HG03039 (cell line): ENCODE measurements around the gene FABP3.
"Not testable (repeated sequence)": the region's sequence is repeated elsewhere in the genome, so short reads cannot be mapped to it uniquely, and the experiment has no call there.

Experiments
- ATAC-seq: cut with Tn5 transposase; IDR thresholded peaks from one replicate; pipeline ENCODE4 v1.9.1; 2021; ENCODE audit warnings: mild to moderate bottlenecking, moderate library complexity; ENCODE audit not compliant: unreplicated experiment

FABP3 gene

DNA sequence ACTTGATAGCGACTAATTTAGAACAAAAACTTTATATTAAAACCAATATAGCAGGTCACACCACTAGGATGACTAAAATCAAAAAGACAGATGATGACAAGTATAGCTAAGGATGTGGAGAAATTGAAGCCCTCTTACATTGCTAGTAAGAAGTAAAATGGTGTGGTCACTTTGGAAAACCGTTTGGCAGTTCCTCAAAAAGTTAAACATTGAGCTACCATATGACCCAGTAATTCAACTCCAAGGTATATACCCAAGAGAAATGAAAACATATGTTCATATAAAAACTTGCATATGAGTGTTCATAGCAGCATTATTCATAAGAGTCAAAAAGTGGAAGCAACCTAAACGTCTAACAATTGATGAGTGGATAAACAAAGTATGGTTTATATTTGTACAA, 27.1 kb upstream of the FABP3 start:
- no peak for ATAC-seq

DNA sequence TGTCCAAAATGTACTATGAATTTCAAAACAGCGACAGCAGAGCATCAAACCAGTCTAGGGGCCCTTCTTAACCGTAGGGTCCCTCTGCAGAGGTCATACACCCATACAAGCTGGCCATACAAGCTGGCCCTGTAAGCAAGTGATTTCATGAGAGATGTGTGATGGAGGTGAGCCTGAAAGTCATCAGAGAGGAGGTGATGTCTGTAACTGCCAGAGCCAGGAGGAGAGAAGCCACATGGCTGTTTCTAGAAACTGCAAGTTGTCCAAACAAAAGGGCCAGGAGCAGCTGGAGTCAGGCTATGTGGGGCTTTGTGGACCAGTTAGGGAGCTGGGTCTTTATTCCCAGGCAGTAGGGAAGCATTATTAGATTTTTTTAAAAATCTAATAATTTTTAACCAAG, 25.4 kb upstream of the FABP3 start:
- ATAC-seq: no peak

DNA sequence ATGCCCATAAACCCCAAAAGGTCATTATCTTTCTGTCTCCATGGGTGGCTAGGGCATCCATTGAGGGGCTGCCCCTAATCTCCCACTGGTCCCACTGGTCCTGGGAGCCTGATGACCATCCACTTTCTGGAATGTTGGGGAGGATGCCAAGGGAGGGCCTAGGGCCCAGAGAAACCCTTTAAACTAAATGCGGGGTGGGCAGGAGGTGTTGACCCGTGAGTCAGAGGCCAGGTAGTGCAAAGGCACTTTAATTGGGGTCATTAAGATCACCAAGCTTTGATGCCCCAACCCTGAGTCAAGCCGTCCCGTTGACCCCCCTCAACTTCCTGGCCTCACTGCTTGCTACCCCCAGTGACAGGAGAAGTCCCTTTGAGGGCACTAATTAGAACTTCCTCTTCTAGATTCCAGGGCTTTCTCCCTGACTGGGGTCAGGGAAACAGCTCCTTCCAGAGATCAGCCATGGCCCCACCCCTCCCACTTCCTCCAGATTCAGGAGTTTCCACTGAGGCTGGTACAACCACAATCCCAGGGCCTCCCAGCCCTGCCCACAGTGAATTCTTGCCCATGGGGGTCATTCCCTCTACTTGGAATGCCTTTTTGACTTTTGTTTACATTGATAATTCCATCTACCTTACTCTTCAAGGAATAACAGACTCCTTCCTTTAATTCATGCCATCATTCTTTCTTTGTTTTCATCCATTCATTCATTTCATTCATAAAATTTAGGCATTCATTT, 24.7 kb upstream of the FABP3 start:
- ATAC-seq: no peak

DNA sequence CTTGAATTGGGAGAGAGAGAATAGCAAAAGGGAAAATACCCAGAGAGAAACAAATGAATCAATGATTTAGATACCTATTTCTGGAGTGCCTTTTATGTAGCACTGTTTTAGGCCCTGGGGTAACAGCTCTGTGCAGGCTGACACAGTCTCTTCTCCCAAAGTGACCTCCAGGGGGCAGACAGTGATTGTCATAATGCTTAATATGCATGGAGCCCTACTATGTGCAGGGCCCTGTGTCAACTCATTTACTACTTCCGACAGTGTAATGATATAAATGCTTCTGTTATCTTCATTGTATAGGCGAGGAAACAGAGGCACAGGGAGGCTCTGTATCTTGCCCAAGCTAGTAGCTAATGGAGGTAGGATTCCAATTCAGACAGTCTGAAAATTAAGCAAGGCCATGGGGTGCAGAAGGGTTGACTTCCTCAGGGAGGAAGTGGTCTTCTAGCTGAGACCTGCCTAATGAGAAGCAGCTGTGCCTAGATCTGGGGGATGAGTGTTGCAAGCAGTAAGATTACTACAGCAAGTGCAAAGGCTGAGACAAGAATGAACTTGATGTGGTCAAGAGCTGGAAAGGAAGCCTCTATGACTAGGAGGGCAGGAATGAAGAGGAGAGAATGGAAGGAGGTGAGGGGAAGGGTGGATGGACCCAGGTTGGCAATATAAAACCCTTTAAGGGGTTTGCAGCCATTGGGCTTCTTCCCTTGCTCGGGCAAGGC, 23.9 kb upstream of the FABP3 start:
- no peak for ATAC-seq

DNA sequence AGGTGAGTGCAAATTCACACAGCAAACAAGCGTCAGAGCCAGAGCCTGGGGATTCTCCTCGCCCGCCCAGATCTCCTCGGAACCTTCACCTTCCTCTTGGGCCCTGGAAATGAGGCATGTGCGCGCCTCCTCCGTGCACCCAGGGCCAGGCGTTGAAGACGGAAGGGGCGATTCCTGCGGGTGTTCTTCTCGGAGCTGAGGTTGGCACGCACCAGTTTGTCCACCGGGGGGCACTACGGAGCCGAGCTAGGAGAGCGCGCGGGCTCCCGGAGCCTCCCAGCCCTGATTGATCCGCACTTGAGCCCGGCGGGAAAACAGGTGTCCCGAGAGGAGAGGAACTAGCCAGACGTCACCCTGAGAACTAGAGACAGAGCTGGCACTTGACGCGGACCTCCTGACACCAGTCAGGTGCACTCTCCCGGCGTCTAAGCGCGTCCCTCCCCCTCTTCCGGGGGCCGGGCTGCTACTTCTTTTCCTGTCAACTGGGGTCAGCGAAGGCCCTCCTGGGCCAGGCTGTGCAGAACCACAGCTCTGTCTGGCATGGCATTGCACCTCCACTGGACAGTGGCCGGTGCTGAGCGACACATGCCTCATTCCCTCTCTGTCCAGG, 21.8 kb upstream of the FABP3 start:
- peak; percentile 51 for ATAC-seq

DNA sequence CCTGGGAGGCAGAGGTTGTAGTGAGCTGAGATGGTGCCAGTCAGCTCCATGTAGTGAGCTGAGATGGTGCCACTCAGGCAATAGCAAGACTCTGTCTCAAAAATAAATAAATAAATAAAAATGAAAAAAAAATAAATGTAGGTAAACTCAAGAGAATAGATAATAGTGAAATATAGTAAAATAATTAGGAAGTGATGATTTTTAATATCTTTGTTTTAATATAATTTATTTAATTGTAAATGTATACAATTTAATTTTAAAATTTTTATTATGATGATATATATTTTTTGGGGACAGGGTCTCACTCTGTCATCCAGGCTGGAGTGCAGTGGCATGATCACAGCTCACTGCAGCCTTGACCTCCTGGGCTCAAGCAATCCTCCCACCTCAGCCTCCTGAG, 20.6 kb upstream of the FABP3 start:
- no peak for ATAC-seq

DNA sequence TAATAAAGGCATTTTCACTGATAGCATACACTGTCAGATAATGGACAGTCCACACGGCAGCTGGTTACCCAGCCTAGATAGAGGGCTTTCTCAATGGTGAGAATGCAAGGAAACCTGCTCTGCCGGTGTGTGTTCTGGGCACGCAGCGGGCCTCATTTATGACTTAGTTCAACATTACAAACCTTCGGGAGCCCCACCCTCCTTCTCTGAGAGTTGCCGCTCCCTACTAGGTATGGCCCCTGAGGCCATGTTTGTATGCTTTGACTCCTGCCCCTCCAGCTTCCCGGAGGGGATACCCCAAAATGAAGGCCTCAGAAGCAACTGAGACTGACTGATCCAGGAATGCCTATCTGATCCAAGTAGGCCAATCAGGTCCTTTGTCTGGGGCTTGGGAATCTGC, 17.2 kb upstream of the FABP3 start:
- no peak for ATAC-seq

DNA sequence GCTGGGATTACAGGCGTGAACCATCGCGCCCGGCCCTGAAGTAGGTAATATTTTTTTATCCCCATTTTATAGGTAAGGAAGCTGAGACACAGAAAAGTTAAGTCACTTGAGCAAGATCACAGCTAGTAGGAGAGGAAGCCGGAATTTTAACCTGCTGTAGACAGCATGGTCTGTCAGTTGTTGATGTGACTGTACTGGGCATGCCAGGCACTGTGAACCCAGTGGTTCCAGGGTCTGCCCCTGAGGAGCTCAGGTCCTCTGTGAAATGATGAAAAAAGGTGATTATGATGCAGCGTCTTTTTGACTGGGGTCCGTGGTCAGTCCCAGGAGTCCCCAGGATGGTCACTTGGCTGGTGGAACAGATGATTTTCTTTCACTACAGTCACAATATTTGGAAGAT, 16.7 kb upstream of the FABP3 start:
- no peak for ATAC-seq

DNA sequence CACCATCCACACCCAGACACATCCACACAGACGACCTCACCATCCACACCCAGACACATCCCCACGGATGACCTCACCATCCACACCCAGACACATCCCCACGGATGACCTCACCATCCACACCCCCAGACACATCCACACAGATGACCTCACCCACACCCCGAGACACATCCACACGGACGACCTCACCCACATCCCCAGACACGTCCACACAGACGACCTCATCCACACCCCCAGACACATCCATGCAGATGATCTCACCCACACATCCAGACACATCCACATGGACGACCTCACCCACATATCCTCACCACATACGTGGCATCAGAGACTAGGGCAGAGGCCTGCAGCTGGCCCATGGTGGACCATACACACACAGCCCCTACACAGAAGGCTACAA, 14.7 kb upstream of the FABP3 start:
- ATAC-seq: no peak

DNA sequence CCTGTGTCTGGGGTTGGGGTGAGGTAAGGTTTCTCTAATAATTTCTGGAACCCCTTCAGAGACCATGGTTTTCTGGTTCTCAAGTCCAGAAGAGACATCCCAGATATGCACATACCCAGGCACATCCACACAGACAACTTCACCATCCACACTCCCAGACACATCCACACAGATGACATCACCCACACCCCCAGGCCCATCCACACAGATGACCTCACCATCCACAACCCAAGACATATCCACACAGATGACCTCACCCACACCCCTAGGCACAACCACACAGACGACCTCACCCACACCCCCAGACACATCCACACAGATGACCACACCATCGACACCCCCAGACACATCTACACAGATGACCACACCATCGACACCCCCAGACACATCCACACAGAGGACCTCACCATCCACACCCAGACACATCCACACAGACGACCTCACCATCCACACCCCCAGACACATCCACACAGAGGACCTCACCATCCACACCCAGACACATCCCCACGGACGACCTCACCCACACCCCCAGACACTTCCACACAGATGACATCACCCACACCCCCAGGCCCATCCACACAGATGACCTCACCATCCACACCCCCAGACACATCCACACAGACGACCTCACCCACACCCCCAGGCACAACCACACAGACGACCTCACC, 13.8 kb upstream of the FABP3 start:
- not testable (repeated sequence) for ATAC-seq

DNA sequence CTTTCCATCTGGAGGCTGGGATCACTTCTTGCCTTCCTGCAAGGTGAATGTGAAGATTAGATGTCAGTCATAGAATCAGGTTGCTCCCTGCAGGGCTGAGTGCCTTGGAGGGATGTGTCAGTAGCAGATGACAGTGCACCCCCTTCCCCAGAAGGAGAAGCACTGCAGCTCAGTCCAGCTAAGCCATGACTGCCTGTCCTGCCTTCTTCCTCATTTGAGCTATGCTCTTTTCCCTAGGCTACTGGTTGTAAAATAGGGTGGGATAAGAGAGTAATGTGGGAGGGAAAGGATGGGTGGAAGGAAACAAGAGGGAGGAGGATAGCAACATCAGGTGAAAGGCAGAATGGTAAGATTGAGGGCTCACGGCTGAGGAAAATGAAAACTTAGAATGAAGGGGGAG, 11.1 kb upstream of the FABP3 start:
- no peak for ATAC-seq

DNA sequence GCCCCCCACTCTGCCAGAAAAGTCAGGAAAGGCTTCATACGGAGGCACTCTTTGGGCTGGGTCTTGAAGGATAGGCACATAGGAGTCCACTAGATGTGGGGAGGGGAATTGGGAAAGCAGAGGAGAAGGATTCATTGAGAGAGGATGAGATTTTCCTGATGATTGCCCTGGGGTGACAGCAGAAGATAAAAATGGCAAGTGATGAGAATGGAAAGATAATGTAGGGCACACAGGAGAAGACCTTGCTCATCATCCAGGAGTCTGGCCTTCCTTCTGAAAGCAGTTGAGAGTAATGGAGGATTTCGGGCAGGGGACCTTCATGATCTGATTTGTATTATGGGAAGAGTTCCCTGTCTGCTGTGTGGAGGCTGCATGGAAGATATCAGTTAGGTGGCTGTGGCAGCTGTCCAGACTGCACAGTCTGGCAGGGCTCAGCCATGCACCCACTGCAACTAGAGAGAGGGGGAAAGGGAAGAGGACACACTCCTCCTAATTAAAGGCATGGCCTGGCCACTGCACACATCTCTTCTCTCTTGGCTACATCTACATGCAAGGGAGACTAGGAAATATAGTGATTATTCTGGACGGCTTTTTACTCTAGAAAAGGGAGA, 9.6 kb upstream of the FABP3 start:
- ATAC-seq: no peak

DNA sequence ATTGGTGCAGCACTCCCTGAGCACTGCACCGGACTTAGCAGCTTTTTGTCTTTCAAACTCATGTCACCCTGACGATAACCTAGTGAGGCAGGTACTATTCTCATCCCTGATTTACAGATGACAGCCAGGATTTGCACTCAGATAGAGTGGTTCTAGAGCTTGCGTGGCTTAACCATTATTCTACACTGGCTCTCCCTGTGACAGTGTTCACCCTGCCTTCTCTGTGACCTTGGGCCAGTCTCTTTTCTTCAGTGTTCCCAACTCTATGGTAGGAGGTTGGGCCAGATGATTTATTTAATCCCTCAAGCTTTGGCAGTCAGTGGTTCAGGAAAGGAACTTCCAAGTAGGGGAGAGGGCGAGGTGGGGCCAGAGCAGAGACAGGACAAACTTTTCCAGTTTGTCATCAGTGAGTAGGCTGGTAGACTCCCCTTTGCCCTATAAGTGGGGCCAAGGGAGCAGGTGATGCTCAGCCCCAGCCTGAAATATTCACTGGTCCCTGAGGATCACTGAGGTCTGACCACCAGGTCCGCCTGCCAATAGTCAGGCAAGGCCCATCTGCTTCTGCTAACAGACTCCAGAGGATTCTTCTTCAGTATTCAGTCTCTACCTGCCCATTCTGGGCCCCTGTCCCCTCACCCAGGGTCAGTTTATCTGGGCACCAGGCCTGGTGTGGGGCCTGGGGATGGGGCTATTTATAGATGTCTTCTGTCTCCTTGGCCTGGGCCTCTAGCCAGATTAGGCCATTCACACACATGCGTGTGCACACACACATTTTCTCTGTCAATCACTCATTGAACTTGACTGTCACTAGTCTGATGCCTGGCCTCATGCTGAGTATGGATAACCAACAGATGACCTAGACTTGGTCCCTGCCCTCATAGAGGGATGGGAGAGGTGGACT, 8.8 kb upstream of the FABP3 start:
- ATAC-seq: no peak

DNA sequence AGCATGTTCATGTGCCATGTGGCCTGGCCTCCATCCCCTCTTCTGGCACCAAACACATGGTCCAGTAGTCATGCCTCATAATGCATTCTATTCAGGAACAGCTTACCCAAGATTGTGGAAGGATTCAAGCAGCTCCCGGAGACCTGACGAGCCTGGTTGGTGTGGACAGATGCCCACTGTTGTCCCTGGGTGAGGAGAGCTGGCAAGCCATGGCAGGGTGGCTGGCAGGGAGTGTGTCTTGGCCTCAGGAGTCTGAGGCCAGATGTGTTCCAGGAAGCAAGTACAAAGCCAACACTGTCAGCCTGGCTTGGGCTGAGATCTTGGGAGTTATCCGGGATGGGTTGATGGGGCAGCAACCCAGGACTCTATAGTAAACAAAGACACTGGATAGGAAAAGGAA, 7.3 kb upstream of the FABP3 start:
- ATAC-seq: no peak

DNA sequence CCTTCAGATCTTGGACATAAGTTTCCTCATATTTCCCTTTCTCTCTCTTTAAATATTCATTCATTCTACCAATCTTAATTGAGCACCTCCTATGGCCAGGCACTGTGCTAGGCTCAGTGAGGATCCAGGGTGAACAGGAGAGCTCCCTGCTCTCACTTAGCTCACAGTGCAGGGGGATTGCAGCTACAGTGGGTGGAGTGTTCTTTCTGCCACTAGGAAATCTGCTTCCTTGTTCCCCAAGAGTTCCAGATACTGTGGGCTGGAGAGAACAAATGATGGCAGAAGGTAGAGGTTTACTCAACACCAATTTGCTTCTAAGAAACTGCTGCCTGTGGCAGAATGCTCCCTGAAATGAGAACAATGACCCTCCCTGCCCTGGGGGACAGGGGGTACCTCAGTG, 5.1 kb upstream of the FABP3 start:
- no peak for ATAC-seq

DNA sequence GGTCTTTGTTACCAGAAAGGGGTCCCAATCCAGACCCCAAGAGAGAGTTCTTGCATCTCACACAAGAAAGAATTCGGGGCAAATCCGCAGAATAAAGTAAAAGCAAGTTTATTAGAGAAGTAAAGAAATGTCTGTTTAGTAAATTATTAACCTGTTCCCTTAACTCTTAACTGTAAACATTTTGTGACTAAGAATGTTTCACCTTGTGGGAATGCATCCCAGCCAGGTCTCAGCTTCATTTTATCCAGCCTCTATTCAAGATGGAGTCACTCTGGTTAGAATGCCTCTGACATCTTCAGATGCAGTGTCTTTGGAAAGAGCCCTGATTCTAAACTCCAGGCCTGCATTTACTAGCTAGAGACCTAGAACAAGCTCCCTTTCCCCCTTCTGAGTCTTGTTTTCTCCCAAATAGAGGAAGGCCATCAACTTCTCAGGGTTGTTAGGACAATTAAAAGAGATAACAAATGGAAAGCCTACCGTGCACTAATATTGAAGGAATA, 4.5 kb upstream of the FABP3 start:
- no peak for ATAC-seq

DNA sequence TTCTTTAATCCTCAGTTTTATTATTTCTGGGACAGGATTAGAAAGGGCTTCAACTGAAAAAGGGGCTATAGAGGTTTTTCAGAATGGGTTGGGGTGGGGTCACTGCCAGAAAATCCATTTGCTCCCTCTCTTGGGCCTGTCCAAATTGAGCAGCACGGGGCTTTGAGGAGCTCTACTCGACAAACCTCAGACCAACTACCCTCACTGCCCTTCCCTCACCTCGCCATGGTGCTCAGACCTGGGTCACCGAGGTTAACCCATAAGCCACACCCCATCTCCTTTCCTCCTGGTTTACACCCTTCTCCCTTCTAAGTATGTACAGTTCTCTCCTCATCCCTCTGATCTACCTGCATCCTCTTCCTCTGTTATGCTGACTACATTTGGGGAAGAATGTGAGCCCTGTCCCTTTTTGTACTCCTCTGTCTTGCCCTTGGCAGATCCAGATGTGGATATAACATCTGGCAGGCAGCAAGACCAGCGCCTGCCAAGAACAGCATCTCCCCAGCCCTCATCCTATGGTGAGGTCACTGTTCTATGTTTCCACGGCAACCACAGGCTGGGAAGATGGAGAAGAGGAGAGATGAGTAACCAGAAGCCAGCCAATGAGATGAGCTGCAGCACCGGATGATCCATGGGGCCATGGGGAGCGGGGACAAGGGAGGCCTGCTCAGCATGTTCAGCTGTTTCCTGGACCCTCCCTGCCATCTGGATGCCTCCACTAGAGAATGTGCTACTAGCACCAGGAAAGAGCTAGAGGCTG, 3.7 kb upstream of the FABP3 start:
- ATAC-seq: no peak

DNA sequence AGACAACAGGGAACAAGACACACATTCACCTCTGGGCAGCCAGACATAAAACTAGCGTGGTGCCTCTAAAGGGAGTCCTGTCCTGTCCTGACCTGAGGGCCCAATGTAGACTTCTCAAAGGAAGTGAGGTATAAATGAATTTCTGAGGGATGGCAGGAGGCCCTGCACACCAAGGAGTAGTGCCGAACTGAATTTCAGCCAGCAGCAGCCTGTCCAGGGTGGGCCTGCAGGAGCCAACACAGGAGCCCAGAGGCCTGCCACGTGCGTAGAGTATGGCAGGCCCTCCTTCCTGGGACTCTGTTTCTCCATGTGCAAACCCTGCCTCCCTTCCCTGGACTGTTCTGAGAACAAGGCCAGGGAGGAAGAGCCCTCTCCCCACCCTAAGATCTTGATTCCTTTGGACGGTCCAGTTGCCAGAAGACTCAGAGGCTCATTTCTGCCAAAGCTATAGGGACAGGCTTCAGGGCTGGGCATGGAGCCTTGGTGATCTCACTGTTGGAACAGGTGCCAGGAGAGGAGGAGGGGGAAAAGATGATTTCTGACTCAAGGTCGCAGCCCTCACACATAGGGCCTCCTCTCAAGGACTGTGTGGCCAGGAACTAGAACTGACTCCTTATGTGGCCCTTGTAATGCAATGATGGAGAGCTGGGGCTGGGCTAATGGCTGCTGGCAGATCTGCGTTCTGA, 1.8 kb upstream of the FABP3 start:
- ATAC-seq: no peak
